HepG2 (cell line): ENCODE results near the gene DST. TPM values are rescaled to one million over a fixed set of nuclear protein-coding genes. Genes with fewer than 3 reads are reported as not detected.

Experiments
- ATAC-seq: fragments of 200-7000 bp; cut with Tn5 transposase; 3 replicates; pipeline ENCODE4 v1.9.1; 2020; ENCODE audit warnings: mild to moderate bottlenecking, moderate library complexity
- BruUV-seq: library from RNA; stranded (reverse); fragments of 400-500 nt; replicated peaks from 2 replicates; lab custom pipeline; 2021; lab: Mats Ljungman, UMichigan
- CTCF ChIA-PET: fragments of 300-600 bp; formaldehyde crosslinking; extraction: SDS; loops from one replicate; lab custom pipeline; 2021; ENCODE audit warnings: low total read pairs, inconsistent platforms, low intra/inter-chr PET ratio; lab: Yijun Ruan, JAX
- POLR2A ChIA-PET: fragments of 350-600 bp; sonication (Branson Sonifier 250); formaldehyde crosslinking; loops from one replicate; lab custom pipeline; 2020; ENCODE audit warnings: antibody characterized with exemption, inconsistent platforms; lab: Yijun Ruan, JAX
- DNase-seq: peaks from one replicate; pipeline ENCODE4 v3.0.0-alpha.2; 2015; ENCODE audit warnings: low spot score
- FAIRE-seq: peaks from 3 replicates; lab custom pipeline; 2011; peaks lifted over from hg19 to GRCh38; lab: Jason Lieb, UNC
- H2AFZ ChIP-seq: one replicate; pipeline ENCODE4 v1.6.1; 2011; ENCODE audit warnings: low read length, inconsistent platforms
- H3K27ac ChIP-seq: fragments of 300-600 bp; 3 replicates; pipeline ENCODE4 v1.8.0; 2011; ENCODE audit warnings: mixed run types, mild to moderate bottlenecking, mixed read lengths, low read length, inconsistent platforms; ENCODE audit not compliant: insufficient read depth; ENCODE audit errors: extremely low read length
- H3K27me3 ChIP-seq, 2 experiments: fragments of 200-600 bp in 1 of 2; 2 replicates in 1 of 2; 3 replicates in 1 of 2; pipeline versions ENCODE4 v1.6.0 to v1.8.0; 2011; ENCODE audit warnings: low read length in 2 of 2, mild to moderate bottlenecking in 2 of 2, moderate library complexity in 2 of 2, inconsistent platforms in 1 of 2; ENCODE audit not compliant: insufficient read depth in 2 of 2, control insufficient read depth in 1 of 2
- H3K36me3 ChIP-seq, 2 experiments: fragments of 200-600 bp in 1 of 2; replicated peaks in 1 of 2; 2 replicates in 1 of 2; 3 replicates in 1 of 2; pipeline versions ENCODE4 v1.5.1 to v1.8.0; 2011; ENCODE audit warnings: low read length in 2 of 2, inconsistent platforms in 1 of 2; ENCODE audit not compliant: insufficient read depth in 2 of 2, control insufficient read depth in 1 of 2
- H3K4me1 ChIP-seq: 2 replicates; pipeline ENCODE4 v1.5.1; 2012; ENCODE audit warnings: low read length, inconsistent platforms; ENCODE audit not compliant: insufficient read depth
- H3K4me2 ChIP-seq: 2 replicates; pipeline ENCODE4 v1.6.0; 2011; ENCODE audit warnings: low read depth, low read length, inconsistent platforms
- H3K4me3 ChIP-seq, 3 experiments: fragments of 200-600 bp in 1 of 3; sonication (generic), shearing (Covaris generic) in 1 of 3; replicated peaks in 1 of 3; 2 replicates each; pipeline ENCODE4 v1.5.1; 2011 to 2016; ENCODE audit warnings: low read length in 3 of 3, inconsistent platforms in 2 of 3, low read depth in 2 of 3, mild to moderate bottlenecking in 2 of 3, control low read depth in 1 of 3, mixed read lengths in 1 of 3; ENCODE audit not compliant: insufficient read depth in 1 of 3
- H3K79me2 ChIP-seq: one replicate; pipeline ENCODE4 v1.6.1; 2011; ENCODE audit warnings: low read length, inconsistent platforms; ENCODE audit not compliant: insufficient read depth
- H3K9ac ChIP-seq: 2 replicates; pipeline ENCODE4 v1.6.0; 2011; ENCODE audit warnings: mild to moderate bottlenecking, low read depth, low read length, inconsistent platforms; ENCODE audit not compliant: insufficient read depth
- H3K9me3 ChIP-seq: 2 replicates; pipeline ENCODE4 v1.5.1; 2012; ENCODE audit warnings: mild to moderate bottlenecking, low read length
- H4K20me1 ChIP-seq: 2 replicates; pipeline ENCODE4 v1.6.0; 2011; ENCODE audit warnings: inconsistent platforms, mild to moderate bottlenecking, low read length, moderate library complexity; ENCODE audit not compliant: insufficient read depth
- ARNT ChIP-seq: fragments of 450-650 bp; IDR thresholded peaks from 2 replicates; pipeline ENCODE4 v1.6.1; 2017
- ATM ChIP-seq: fragments of 450-650 bp; IDR thresholded peaks from 2 replicates; pipeline ENCODE4 v1.7.1; 2017; ENCODE audit warnings: mild to moderate bottlenecking, borderline replicate concordance
- BCL6 ChIP-seq: IDR thresholded peaks from 2 replicates; pipeline ENCODE4 v1.6.1; 2016; ENCODE audit warnings: missing genetic modification reagents, missing compliant biosample characterization
- DNMT3B ChIP-seq: conservative IDR thresholded peaks from 2 replicates; pipeline ENCODE4 v1.6.1; 2016; ENCODE audit warnings: missing biosample characterization, control low read depth
- FOXP1 ChIP-seq, 2 experiments: fragments of 450-650 bp in 1 of 2; IDR thresholded peaks; 2 replicates each; pipeline ENCODE4 v1.6.1; 2017 to 2018; ENCODE audit warnings: antibody characterized with exemption in 1 of 2
- GABPB1 ChIP-seq: IDR thresholded peaks from 2 replicates; pipeline ENCODE4 v1.6.1; 2016; ENCODE audit warnings: mild to moderate bottlenecking, missing genetic modification reagents, moderate library complexity, missing compliant biosample characterization
- KDM1A ChIP-seq: IDR thresholded peaks from 2 replicates; pipeline ENCODE4 v1.6.1; 2016; ENCODE audit warnings: missing compliant biosample characterization
- MED1 ChIP-seq: sonication (generic); formaldehyde crosslinking; IDR thresholded peaks from 2 replicates; pipeline ENCODE4 v1.4.0; 2020; ENCODE audit warnings: missing genetic modification reagents
- MED13 ChIP-seq: sonication (generic); formaldehyde crosslinking; IDR thresholded peaks from 2 replicates; pipeline ENCODE4 v1.5.0; 2020; ENCODE audit warnings: missing genetic modification reagents
- MYC ChIP-seq: sonication (generic); formaldehyde crosslinking; IDR thresholded peaks from 2 replicates; pipeline ENCODE4 v1.9.0; 2021; ENCODE audit warnings: missing genetic modification reagents, borderline replicate concordance
- NFATC3 ChIP-seq: sonication (generic); formaldehyde crosslinking; IDR thresholded peaks from 2 replicates; pipeline ENCODE4 v1.5.1; 2020; ENCODE audit warnings: mild to moderate bottlenecking, missing genetic modification reagents
- PPARG ChIP-seq: conservative IDR thresholded peaks from 2 replicates; pipeline ENCODE4 v1.6.1; 2016; ENCODE audit warnings: missing biosample characterization, missing genetic modification reagents
- RFXAP ChIP-seq: sonication (generic); formaldehyde crosslinking; IDR thresholded peaks from 2 replicates; pipeline ENCODE4 v1.4.0; 2020; ENCODE audit warnings: missing genetic modification reagents, borderline replicate concordance
- SYNCRIP ChIP-seq: fragments of 200-400 bp; formaldehyde crosslinking; IDR thresholded peaks from 2 replicates; pipeline ENCODE4 v1.6.1; 2018; ENCODE audit warnings: mild to moderate bottlenecking, low read depth, low read length; ENCODE audit not compliant: insufficient read depth
- TGIF2 ChIP-seq: IDR thresholded peaks from 2 replicates; pipeline ENCODE4 v1.6.1; 2016; ENCODE audit warnings: control low read depth, missing compliant biosample characterization
- U2AF1 ChIP-seq: fragments of 200-400 bp; formaldehyde crosslinking; optimal IDR thresholded peaks from 2 replicates; pipeline ENCODE3; 2017; ENCODE audit warnings: mild to moderate bottlenecking, low read depth, low read length
- ZMAT3 ChIP-seq: sonication (generic); formaldehyde crosslinking; conservative IDR thresholded peaks from 2 replicates; pipeline ENCODE4 v1.7.0; 2021; ENCODE audit warnings: missing genetic modification reagents
- ZNF205 ChIP-seq: IDR thresholded peaks from 2 replicates; pipeline ENCODE4 v1.6.1; 2018; ENCODE audit warnings: missing biosample characterization, missing genetic modification reagents
- ZNF44 ChIP-seq: sonication (generic); formaldehyde crosslinking; IDR thresholded peaks from 2 replicates; pipeline ENCODE4 v1.5.1; 2020; ENCODE audit warnings: mild to moderate bottlenecking, missing genetic modification reagents
- ZNF577 ChIP-seq: sonication (generic); formaldehyde crosslinking; IDR thresholded peaks from 2 replicates; pipeline ENCODE4 v1.4.0; 2020; ENCODE audit warnings: mild to moderate bottlenecking, low read depth, missing genetic modification reagents, borderline replicate concordance
- ZNF605 ChIP-seq: sonication (generic); formaldehyde crosslinking; IDR thresholded peaks from 2 replicates; pipeline ENCODE4 v1.8.0; 2022; ENCODE audit warnings: mild to moderate bottlenecking, missing genetic modification reagents
- ZNF703 ChIP-seq: sonication (generic); formaldehyde crosslinking; IDR thresholded peaks from 2 replicates; pipeline ENCODE4 v1.5.1; 2020; ENCODE audit warnings: missing genetic modification reagents, mild to moderate bottlenecking, moderate library complexity, borderline replicate concordance
- ZNF747 ChIP-seq: sonication (generic); formaldehyde crosslinking; IDR thresholded peaks from 2 replicates; pipeline ENCODE4 v1.8.1; 2023; ENCODE audit warnings: missing genetic modification reagents, mild to moderate bottlenecking, borderline replicate concordance
- WGBS: methylation state at CpG from one replicate; pipeline ENCODE4 v1.1.6; 2017; ENCODE audit warnings: low lambda C conversion rate; 5-methylcytosine and 5-hydroxymethylcytosine counted together
- in situ Hi-C: cut with HindIII; loops from 2 replicates; pipeline ENCODE4 v1.10.0; 2017; ENCODE audit warnings: low pct_unique_long_range_greater_than_20kb; ENCODE audit not compliant: extremely low pct_ligation_motif_present
- intact Hi-C: fragments of 100-400 bp; cut with micrococcal nuclease; formaldehyde crosslinking; loops from one replicate; pipeline ENCODE4 v1.10.0; 2022; ENCODE audit not compliant: unreplicated experiment
- polyA plus RNA-seq, 8 experiments: library from polyadenylated mRNA; depleted of rRNA in 3 of 8; stranded (reverse) in 7 of 8; unstranded in 1 of 8; fragments of >200 nt; fragmentation: Illumina TruSeq in 4 of 8; extraction: Trizol in 4 of 8; gene quantifications; 2 replicates each; pipeline versions ENCODE4 v1.2.1 to v1.2.3, GENCODE V29; 2011 to 2016; ENCODE audit warnings: low read depth in 4 of 8, missing spikeins in 1 of 8, mixed read lengths in 1 of 8; ENCODE audit not compliant: insufficient read depth in 1 of 8
- total RNA-seq, 5 experiments: library from RNA; depleted of rRNA; stranded (reverse); fragments of >200 nt; fragmentation: Illumina TruSeq; extraction: Trizol; gene quantifications; 2 replicates each; pipeline ENCODE4 v1.2.3, GENCODE V29; 2016; ENCODE audit warnings: low read depth in 1 of 5
- TF ChIP-seq, protein P1 (sequence below): IDR thresholded peaks from 2 replicates; pipeline ENCODE4 v1.6.1; 2016; ENCODE audit warnings: low read depth, control low read depth
- TF ChIP-seq, protein P2 (sequence below): conservative IDR thresholded peaks from 2 replicates; pipeline ENCODE4 v1.6.1; 2018; ENCODE audit warnings: missing genetic modification reagents
- TF ChIP-seq, protein P3 (sequence below): sonication (generic); formaldehyde crosslinking; IDR thresholded peaks from 2 replicates; pipeline ENCODE4 v1.8.0; 2023; ENCODE audit warnings: mild to moderate bottlenecking, missing genetic modification reagents

The DST gene
- total and polyA plus RNA-seq, 2 of the 13 experiments (the other 11 are each of a cell fraction or from before 2014, with no cell fraction given): 64.4 to 89.0 TPM

DNA sequence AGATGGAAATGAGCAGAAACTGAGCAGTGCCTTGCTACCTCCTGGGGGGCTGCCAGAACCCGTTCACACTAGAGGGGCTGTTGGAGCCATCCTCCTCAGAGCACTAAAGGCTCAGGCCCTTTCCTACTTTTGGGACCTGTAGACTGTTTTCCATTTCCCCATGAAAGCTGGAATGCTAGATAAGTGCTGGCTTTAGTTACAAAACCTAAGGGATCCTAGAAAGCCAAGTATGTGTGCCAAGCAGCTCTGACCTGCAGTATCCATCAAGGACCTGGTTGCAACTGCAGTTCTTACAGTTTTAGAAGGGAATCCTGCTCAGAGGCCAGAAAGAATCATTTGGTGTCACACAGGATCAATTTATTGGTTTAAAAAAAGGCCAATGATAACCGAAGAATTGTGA lies 218.6 kb downstream of the DST start (continued):
- TF ChIP-seq NFATC3 (CRISPR knock-in tag): no peak
- TF ChIP-seq SYNCRIP: no peak
- no peak for TF ChIP-seq ZNF44 (CRISPR knock-in tag)
- TF ChIP-seq MED13 (CRISPR knock-in tag): no peak
- no peak for TF ChIP-seq ZNF703 (CRISPR knock-in tag)
- TF ChIP-seq, protein P1, sequence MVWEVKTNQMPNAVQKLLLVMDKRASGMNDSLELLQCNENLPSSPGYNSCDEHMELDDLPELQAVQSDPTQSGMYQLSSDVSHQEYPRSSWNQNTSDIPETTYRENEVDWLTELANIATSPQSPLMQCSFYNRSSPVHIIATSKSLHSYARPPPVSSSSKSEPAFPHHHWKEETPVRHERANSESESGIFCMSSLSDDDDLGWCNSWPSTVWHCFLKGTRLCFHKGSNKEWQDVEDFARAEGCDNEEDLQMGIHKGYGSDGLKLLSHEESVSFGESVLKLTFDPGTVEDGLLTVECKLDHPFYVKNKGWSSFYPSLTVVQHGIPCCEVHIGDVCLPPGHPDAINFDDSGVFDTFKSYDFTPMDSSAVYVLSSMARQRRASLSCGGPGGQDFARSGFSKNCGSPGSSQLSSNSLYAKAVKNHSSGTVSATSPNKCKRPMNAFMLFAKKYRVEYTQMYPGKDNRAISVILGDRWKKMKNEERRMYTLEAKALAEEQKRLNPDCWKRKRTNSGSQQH (CRISPR knock-in tag): no peak
- no peak for TF ChIP-seq ARNT
- no peak for TF ChIP-seq ZNF577 (CRISPR knock-in tag)

DNA sequence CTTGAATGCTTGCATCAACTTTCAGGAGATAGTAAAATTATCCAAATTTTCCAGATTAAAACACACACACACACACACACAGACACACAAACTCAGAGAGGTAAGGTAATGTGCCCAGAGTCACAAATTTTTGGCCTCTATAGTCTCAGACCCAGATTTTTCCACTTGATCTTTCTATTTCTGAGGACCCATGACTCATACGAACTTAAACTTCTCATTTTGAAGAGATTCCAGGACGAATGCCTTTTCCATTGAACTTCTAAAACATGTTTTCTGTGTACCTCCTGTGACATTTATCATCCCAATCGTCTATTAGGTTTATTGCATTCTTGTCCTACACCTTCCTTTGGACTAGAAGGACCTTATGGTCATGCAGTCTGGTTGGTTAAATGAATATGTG lies 222.4 kb downstream of the DST start:
- no peaks in the 10 kb centered on the region for H4K20me1 ChIP-seq
- POLR2A ChIA-PET: no interaction called here
- H3K9ac ChIP-seq: no peak overlapping the region
- H3K9me3 ChIP-seq: no peaks in the 10 kb centered on the region
- BruUV-seq: no TSS peak
- TF ChIP-seq TGIF2 (CRISPR knock-in tag) (no peak), MYC (CRISPR knock-in tag) (no peak), ZNF205 (CRISPR knock-in tag) (no peak), ZMAT3 (no peak), RFXAP (CRISPR knock-in tag) (no peak), GABPB1 (CRISPR knock-in tag) (no peak), DNMT3B (CRISPR knock-in tag) (no peak), PPARG (CRISPR knock-in tag) (no peak), FOXP1 (IDR thresholded peaks at IDR 0.05) (no peak), FOXP1 (CRISPR knock-in tag; IDR thresholded peaks at IDR 0.05) (no peak), KDM1A (no peak), U2AF1 (no peak), ZNF747 (CRISPR knock-in tag) (no peak), ATM (no peak), ZNF605 (no peak), MED1 (CRISPR knock-in tag) (no peak), BCL6 (CRISPR knock-in tag) (no peak)
- TF ChIP-seq, protein P2, sequence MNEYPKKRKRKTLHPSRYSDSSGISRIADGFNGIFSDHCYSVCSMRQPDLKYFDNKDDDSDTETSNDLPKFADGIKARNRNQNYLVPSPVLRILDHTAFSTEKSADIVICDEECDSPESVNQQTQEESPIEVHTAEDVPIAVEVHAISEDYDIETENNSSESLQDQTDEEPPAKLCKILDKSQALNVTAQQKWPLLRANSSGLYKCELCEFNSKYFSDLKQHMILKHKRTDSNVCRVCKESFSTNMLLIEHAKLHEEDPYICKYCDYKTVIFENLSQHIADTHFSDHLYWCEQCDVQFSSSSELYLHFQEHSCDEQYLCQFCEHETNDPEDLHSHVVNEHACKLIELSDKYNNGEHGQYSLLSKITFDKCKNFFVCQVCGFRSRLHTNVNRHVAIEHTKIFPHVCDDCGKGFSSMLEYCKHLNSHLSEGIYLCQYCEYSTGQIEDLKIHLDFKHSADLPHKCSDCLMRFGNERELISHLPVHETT (CRISPR knock-in tag): no peak
- TF ChIP-seq, protein P3, sequence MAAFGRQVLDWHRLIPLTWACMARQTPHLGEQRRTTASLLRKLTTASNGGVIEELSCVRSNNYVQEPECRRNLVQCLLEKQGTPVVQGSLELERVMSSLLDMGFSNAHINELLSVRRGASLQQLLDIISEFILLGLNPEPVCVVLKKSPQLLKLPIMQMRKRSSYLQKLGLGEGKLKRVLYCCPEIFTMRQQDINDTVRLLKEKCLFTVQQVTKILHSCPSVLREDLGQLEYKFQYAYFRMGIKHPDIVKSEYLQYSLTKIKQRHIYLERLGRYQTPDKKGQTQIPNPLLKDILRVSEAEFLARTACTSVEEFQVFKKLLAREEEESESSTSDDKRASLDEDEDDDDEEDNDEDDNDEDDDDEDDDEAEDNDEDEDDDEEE: no peak
- H3K4me1 ChIP-seq: peaks cover 25% of the 10 kb centered on the region
- in situ Hi-C loops (no loop called here), intact Hi-C loops (no loop called here)
- no peak overlapping the region for H2AFZ ChIP-seq
- no peaks in the 10 kb centered on the region for H3K27me3 ChIP-seq
- no peaks in the 10 kb centered on the region for H3K36me3 ChIP-seq
- CTCF ChIA-PET: no interaction called here
- DNase-seq: no peak
- no peak for ATAC-seq
- no peak overlapping the region for H3K4me2 ChIP-seq
- no peak for FAIRE-seq
- WGBS: 32% methylated on average over 3 of the region's 3 CpGs
- no peak overlapping the region for H3K27ac ChIP-seq
- no peaks in the 10 kb centered on the region for H3K79me2 ChIP-seq
- H3K4me3 ChIP-seq: no peak overlapping the region
